ENCODE results near the gene ZNF853. TPM values are rescaled to one million over a fixed set of nuclear protein-coding genes. Genes with fewer than 3 reads are reported as not detected.

The ZNF853 gene
- total and polyA plus RNA-seq, 10 of the 15 experiments (the other 5 are each of a cell fraction or from before 2014, with no cell fraction given) = 0.04 to 0.26 (median 0.05) TPM; not detected in 4

GRCh38 chr7:6590645-6591110 lies 24.7 kb upstream of the ZNF853 start (continued):
- no peak for TF ChIP-seq ZBTB11 (CRISPR knock-in tag; IDR thresholded peaks at IDR 0.05)
- TF ChIP-seq ZNF274 (IDR thresholded peaks at IDR 0.05; ENCODE audit: insufficient read depth, insufficient read length) = no peak
- no peak for TF ChIP-seq BCLAF1 (IDR thresholded peaks at IDR 0.05)
- no peak for TF ChIP-seq NR2C1 (IDR thresholded peaks at IDR 0.05)
- no peak for TF ChIP-seq ZBTB4 (CRISPR knock-in tag; IDR thresholded peaks at IDR 0.05)
- TF ChIP-seq BACH1 (IDR thresholded peaks at IDR 0.05; ENCODE audit: borderline replicate concordance) = no peak
